GM23338 (cell line): ENCODE results near the gene OR10Z1. TPM values are rescaled to one million over a fixed set of nuclear protein-coding genes. Genes with fewer than 3 reads are reported as not detected.

Source experiments
- ATAC-seq: fragments of 200-7000 bp; cut with Tn5 transposase; 3 replicates; pipeline ENCODE4 v1.9.1; 2020
- DNase-seq: peaks from one replicate; pipeline ENCODE4 v3.0.0-alpha.2; 2015; ENCODE audit warnings: low spot score
- H2AFZ ChIP-seq: fragments of 200-600 bp; sonication (generic); 2 replicates; pipeline ENCODE4 v1.8.0; 2016; ENCODE audit warnings: antibody characterized with exemption, mild to moderate bottlenecking, moderate library complexity
- H3F3A ChIP-seq: fragments of 200-600 bp; sonication (generic); replicated peaks from 2 replicates; pipeline ENCODE4 v1.8.0; 2017; ENCODE audit warnings: antibody characterized with exemption, mixed run types, low read depth
- H3K27ac ChIP-seq: fragments of 200-600 bp; sonication (generic); 2 replicates; pipeline ENCODE4 v1.6.1; 2016; ENCODE audit warnings: low read depth
- H3K27me3 ChIP-seq: fragments of 200-600 bp; sonication (generic); 2 replicates; pipeline ENCODE4 v1.8.0; 2016; ENCODE audit warnings: mild to moderate bottlenecking, mixed run types, moderate library complexity; ENCODE audit not compliant: insufficient read depth
- H3K36me3 ChIP-seq: fragments of 200-600 bp; sonication (generic); 2 replicates; pipeline ENCODE4 v1.8.0; 2016; ENCODE audit warnings: mild to moderate bottlenecking; ENCODE audit not compliant: insufficient read depth
- H3K4me1 ChIP-seq: fragments of 200-600 bp; sonication (generic); 2 replicates; pipeline ENCODE4 v1.8.0; 2016; ENCODE audit warnings: mild to moderate bottlenecking, moderate library complexity; ENCODE audit not compliant: insufficient read depth
- H3K4me2 ChIP-seq: fragments of 200-600 bp; sonication (generic); 2 replicates; pipeline ENCODE4 v1.7.1; 2017; ENCODE audit warnings: mixed run types
- H3K4me3 ChIP-seq: fragments of 200-600 bp; sonication (generic); 2 replicates; pipeline ENCODE4 v1.6.1; 2016; ENCODE audit warnings: mixed run types
- H3K79me2 ChIP-seq: fragments of 200-600 bp; sonication (generic); replicated peaks from 2 replicates; pipeline ENCODE4 v1.8.0; 2017; ENCODE audit warnings: mild to moderate bottlenecking; ENCODE audit not compliant: insufficient read depth
- H3K9me2 ChIP-seq: fragments of 200-600 bp; sonication (generic); 2 replicates; pipeline ENCODE4 v1.8.0; 2017; ENCODE audit not compliant: insufficient read depth
- H4K20me1 ChIP-seq: fragments of 200-600 bp; sonication (generic); replicated peaks from 2 replicates; pipeline ENCODE4 v1.8.0; 2017; ENCODE audit warnings: mild to moderate bottlenecking; ENCODE audit not compliant: insufficient read depth
- H3K27ac Mint-ChIP-seq: 2 replicates; pipeline ENCODE4 v1.8.0; 2020; ENCODE audit warnings: inconsistent platforms, mild to moderate bottlenecking, moderate library complexity, mixed read lengths
- H3K27me3 Mint-ChIP-seq: 3 replicates; pipeline ENCODE4 v1.8.0; 2022; ENCODE audit warnings: low read depth, mild to moderate bottlenecking, moderate library complexity, mixed read lengths, inconsistent platforms; ENCODE audit not compliant: insufficient read depth, poor library complexity
- H3K36me3 Mint-ChIP-seq: 3 replicates; pipeline ENCODE4 v1.8.0; 2021; ENCODE audit warnings: low read depth, mild to moderate bottlenecking, inconsistent platforms, moderate library complexity, mixed read lengths
- H3K4me1 Mint-ChIP-seq: 3 replicates; pipeline ENCODE4 v1.8.0; 2020; ENCODE audit warnings: mild to moderate bottlenecking, inconsistent platforms, mixed read lengths
- H3K4me3 Mint-ChIP-seq: 3 replicates; pipeline ENCODE4 v1.8.0; 2021; ENCODE audit warnings: moderate library complexity, mild to moderate bottlenecking, inconsistent platforms, mixed read lengths
- H3K9me3 Mint-ChIP-seq: 3 replicates; pipeline ENCODE4 v1.8.0; 2020; ENCODE audit warnings: moderate library complexity, mild to moderate bottlenecking, inconsistent platforms, mixed read lengths
- JUNB ChIP-seq: IDR thresholded peaks from one replicate; pipeline ENCODE4 v1.6.1; 2016; ENCODE audit warnings: antibody characterized with exemption; ENCODE audit not compliant: unreplicated experiment
- NANOG ChIP-seq: IDR thresholded peaks from 2 replicates; pipeline ENCODE4 v1.6.1; 2016; ENCODE audit warnings: antibody characterized with exemption, borderline replicate concordance
- POLR2AphosphoS5 ChIP-seq: IDR thresholded peaks from 2 replicates; pipeline ENCODE4 v1.6.1; 2016; ENCODE audit warnings: antibody characterized with exemption, low read depth
- REST ChIP-seq: IDR thresholded peaks from one replicate; pipeline ENCODE4 v1.6.1; 2018; ENCODE audit warnings: antibody characterized with exemption; ENCODE audit not compliant: unreplicated experiment
- STAT1 ChIP-seq: IDR thresholded peaks from one replicate; pipeline ENCODE4 v1.6.1; 2016; ENCODE audit warnings: antibody characterized with exemption; ENCODE audit not compliant: unreplicated experiment
- ZNF114 ChIP-seq: fragments of 250-450 bp; sonication (Bioruptor Pico); IDR thresholded peaks from 2 replicates; pipeline ENCODE4 v1.5.0; 2020; ENCODE audit warnings: mild to moderate bottlenecking, moderate library complexity
- ZNF462 ChIP-seq: fragments of 250-450 bp; sonication (Bioruptor Pico); IDR thresholded peaks from 2 replicates; pipeline ENCODE4 v1.5.0; 2020; ENCODE audit warnings: mild to moderate bottlenecking, moderate library complexity
- polyA plus RNA-seq: library from polyadenylated mRNA; unstranded; fragments of >200 nt; fragmentation: Nextera tagmentation; extraction: Ambion mirVana; gene quantifications from 2 replicates; pipeline ENCODE4 v1.2.1, GENCODE V29; 2016
- total RNA-seq: library from RNA; depleted of rRNA; stranded (reverse); fragments of >200 nt; shearing (Covaris generic); gene quantifications from 2 replicates; pipeline ENCODE4 v1.2.3, GENCODE V29; 2014

The OR10Z1 gene
- total and polyA plus RNA-seq, 2 experiments from 2014 or later, result not detected

GRCh38 chr1:158654086-158654485 is 49.0 kb downstream of the OR10Z1 start (continued):
- TF ChIP-seq ZNF462 (CRISPR knock-in tag), result no peak

GRCh38 chr1:158654571-158654970 is 49.5 kb downstream of the OR10Z1 start:
- no peaks in the 10 kb centered on the region for H3K27me3 ChIP-seq
- H3F3A ChIP-seq, result no peaks in the 10 kb centered on the region
- Mint-ChIP-seq H3K9me3 (no peaks in the 10 kb centered on the region), H3K4me1 (no peaks in the 10 kb centered on the region), H3K27me3 (no peaks in the 10 kb centered on the region), H3K36me3 (no peaks in the 10 kb centered on the region), H3K4me3 (no peak overlapping the region), H3K27ac (peak overlapping the region; percentile 33; the same call in 1 of the 2 replicates)
- H3K27ac ChIP-seq, result no peak overlapping the region
- no peaks in the 10 kb centered on the region for H3K79me2 ChIP-seq
- H3K4me3 ChIP-seq, result no peak overlapping the region
- H3K4me2 ChIP-seq, result no peak overlapping the region
- no peaks in the 10 kb centered on the region for H3K4me1 ChIP-seq
- no peaks in the 10 kb centered on the region for H3K9me2 ChIP-seq
- H4K20me1 ChIP-seq, result no peaks in the 10 kb centered on the region
- H3K36me3 ChIP-seq, result no peaks in the 10 kb centered on the region
- ATAC-seq (no peak), DNase-seq (peak; percentile 5)
- peak overlapping the region; percentile 80 for H2AFZ ChIP-seq
- TF ChIP-seq JUNB (no peak), POLR2AphosphoS5 (no peak), ZNF114 (no peak), NANOG (no peak), STAT1 (no peak), REST (no peak), ZNF462 (CRISPR knock-in tag) (no peak)
